ENCODE data around the gene H2BK1.

The H2BK1 gene

GRCh38 chr7:151245360-151246101 lies 35.2 kb upstream of the H2BK1 start:
- no peak for DNase-seq (ENCODE audit: low read depth)

- DNase-seq (ENCODE audit: low read depth), result no peak
Observed at GRCh38 chr7:151244841-151245346, 34.6 kb upstream of the H2BK1 start.

GRCh38 chr7:151244196-151244840 lies 34.0 kb upstream of the H2BK1 start:
- peak; percentile 27 for DNase-seq (ENCODE audit: low read depth)

- no peak for DNase-seq (ENCODE audit: low read depth)
Observed at GRCh38 chr7:151243408-151244195, 33.3 kb upstream of the H2BK1 start.

GRCh38 chr7:151243045-151243349 lies 32.7 kb upstream of the H2BK1 start:
- DNase-seq (ENCODE audit: low read depth), result no peak

GRCh38 chr7:151242159-151243044 lies 32.1 kb upstream of the H2BK1 start:
- no peak for DNase-seq (ENCODE audit: low read depth)

- no peak for DNase-seq (ENCODE audit: low read depth)
Observed at GRCh38 chr7:151241755-151242096, 31.4 kb upstream of the H2BK1 start.

- DNase-seq (ENCODE audit: low read depth), result no peak
Observed at GRCh38 chr7:151240942-151241754, 30.9 kb upstream of the H2BK1 start.

GRCh38 chr7:151240536-151240935 lies 30.2 kb upstream of the H2BK1 start:
- no peak for DNase-seq (ENCODE audit: low read depth)

GRCh38 chr7:151239837-151240459 lies 29.7 kb upstream of the H2BK1 start:
- DNase-seq (ENCODE audit: low read depth), result no peak

GRCh38 chr7:151238924-151239836 lies 28.9 kb upstream of the H2BK1 start:
- DNase-seq (ENCODE audit: low read depth), result no peak

- DNase-seq (ENCODE audit: low read depth), result no peak
Observed at GRCh38 chr7:151238190-151238810, 28.0 kb upstream of the H2BK1 start.

GRCh38 chr7:151237244-151238189 lies 27.2 kb upstream of the H2BK1 start:
- DNase-seq (ENCODE audit: low read depth), result no peak

- no peak for DNase-seq (ENCODE audit: low read depth)
Observed at GRCh38 chr7:151236406-151236805, 26.1 kb upstream of the H2BK1 start.

GRCh38 chr7:151235091-151235787 lies 25.0 kb upstream of the H2BK1 start:
- no peak for DNase-seq (ENCODE audit: low read depth)

GRCh38 chr7:151233804-151234203 lies 23.5 kb upstream of the H2BK1 start:
- DNase-seq (ENCODE audit: low read depth), result no peak
